ENCODE measurements around the gene GLOD4. TPM values are rescaled to one million over a fixed set of nuclear protein-coding genes. Genes with fewer than 3 reads are reported as not detected.

The GLOD4 gene
- total and polyA plus RNA-seq, 2 donors (not counting 1 experiment from before 2014, with no cell fraction given), result 31.7 to 62.8 TPM

GRCh38 chr17:720706-721539, 61.2 kb downstream of the GLOD4 start:
- H4K20me1 ChIP-seq (ENCODE audit: control insufficient read depth, extremely low read depth, insufficient read depth, low read length), result no peaks in the 10 kb centered on the region
- H3K9me3 ChIP-seq (ENCODE audit: control insufficient read depth, insufficient read depth, low read depth, low read length), result no peaks in the 10 kb centered on the region
- no peaks in the 10 kb centered on the region for H3K36me3 ChIP-seq (ENCODE audit: control insufficient read depth, insufficient read depth, low read length)
- H3K27ac ChIP-seq (ENCODE audit: insufficient read depth, low read length), result no peak overlapping the region
- no peak for DNase-seq (ENCODE audit: low read depth in 2 of 2)
- no peaks in the 10 kb centered on the region for H3K79me2 ChIP-seq (ENCODE audit: control insufficient read depth, insufficient read depth, low read length)
- TF ChIP-seq EZH2 (IDR thresholded peaks at IDR 0.05; ENCODE audit: low read length, missing control alignments) (no peak), CTCF (conservative IDR thresholded peaks at IDR 0.05 in 1 of 2, IDR thresholded peaks at IDR 0.05 in 1 of 2; ENCODE audit: low read depth in 1 of 2, low read length in 2 of 2) (no peak)
- H2AFZ ChIP-seq (ENCODE audit: low read length), result no peak overlapping the region
- H3K4me2 ChIP-seq (ENCODE audit: extremely low read depth, insufficient read depth, low read length), result no peak overlapping the region
- H3K9ac ChIP-seq (ENCODE audit: insufficient read depth, low read length), result no peak overlapping the region
- H3K27me3 ChIP-seq (ENCODE audit: control insufficient read depth, insufficient read depth, low read length), result no peaks in the 10 kb centered on the region
- H3K4me1 ChIP-seq (ENCODE audit: control insufficient read depth, extremely low read depth, insufficient read depth, low read length), result no peaks in the 10 kb centered on the region
- H3K4me3 ChIP-seq (replicated peaks in 1 of 4; ENCODE audit: control extremely low read depth in 1 of 4, insufficient read depth in 1 of 4, low read depth in 3 of 4, low read length in 4 of 4), result no peak overlapping the region

- Histone ChIP-seq H3K9me3 (ENCODE audit: control insufficient read depth, insufficient read depth, low read depth, low read length) (no peaks in the 10 kb centered on the region), H3K9ac (ENCODE audit: insufficient read depth, low read length) (no peak overlapping the region), H4K20me1 (ENCODE audit: control insufficient read depth, extremely low read depth, insufficient read depth, low read length) (no peaks in the 10 kb centered on the region), H3K4me1 (ENCODE audit: control insufficient read depth, extremely low read depth, insufficient read depth, low read length) (peaks cover 3% of the 10 kb centered on the region), H3K4me2 (ENCODE audit: extremely low read depth, insufficient read depth, low read length) (no peak overlapping the region), H3K4me3 (replicated peaks in 1 of 4; ENCODE audit: control extremely low read depth in 1 of 4, insufficient read depth in 1 of 4, low read depth in 3 of 4, low read length in 4 of 4) (no peak overlapping the region), H3K79me2 (ENCODE audit: control insufficient read depth, insufficient read depth, low read length) (peaks cover 15% of the 10 kb centered on the region), H2AFZ (ENCODE audit: low read length) (no peak overlapping the region), H3K36me3 (ENCODE audit: control insufficient read depth, insufficient read depth, low read length) (no peaks in the 10 kb centered on the region), H3K27me3 (ENCODE audit: control insufficient read depth, insufficient read depth, low read length) (no peaks in the 10 kb centered on the region), H3K27ac (ENCODE audit: insufficient read depth, low read length) (no peak overlapping the region)
- no peak for TF ChIP-seq EZH2 (IDR thresholded peaks at IDR 0.05; ENCODE audit: low read length, missing control alignments)
- no peak for TF ChIP-seq CTCF (conservative IDR thresholded peaks at IDR 0.05 in 1 of 2, IDR thresholded peaks at IDR 0.05 in 1 of 2; ENCODE audit: low read depth in 1 of 2, low read length in 2 of 2)
- DNase-seq (ENCODE audit: low read depth in 2 of 2), result no peak
Measured at GRCh38 chr17:718075-718474, 64.0 kb downstream of the GLOD4 start.

Other genes starting within 250 kb of the GLOD4 start
- gene VPS53, start 67.4 kb downstream of the GLOD4 start, total RNA-seq, result 10.8 and 14.7 TPM in 2 replicates
- gene VPS53, start 67.4 kb downstream of the GLOD4 start, polyA plus RNA-seq, result 32.8 and 41.3 TPM in 2 replicates
- 7.6 and 16.4 TPM in 2 replicates for gene TLCD3A, start 49.7 kb downstream of the GLOD4 start, total RNA-seq
- gene TLCD3A, start 49.7 kb downstream of the GLOD4 start, polyA plus RNA-seq, result 38.2 and 54.7 TPM in 2 replicates
- gene GEMIN4, start 30.0 kb downstream of the GLOD4 start, total RNA-seq, result 7.4 and 10.0 TPM in 2 replicates
- 9.3 and 14.2 TPM in 2 replicates for gene GEMIN4, start 30.0 kb downstream of the GLOD4 start, polyA plus RNA-seq
- gene MRM3, start 73 bp upstream of the GLOD4 start, total RNA-seq, result 17.5 and 21.1 TPM in 2 replicates
- 10.4 and 12.7 TPM in 2 replicates for gene MRM3, start 73 bp upstream of the GLOD4 start, polyA plus RNA-seq
- gene NXN, start 197.5 kb upstream of the GLOD4 start, total RNA-seq, result 48.0 and 53.8 TPM in 2 replicates
- gene NXN, start 197.5 kb upstream of the GLOD4 start, polyA plus RNA-seq, result 38.5 and 75.6 TPM in 2 replicates
- 10.5 and 13.4 TPM in 2 replicates for gene TIMM22, start 214.8 kb upstream of the GLOD4 start, total RNA-seq
- gene TIMM22, start 214.8 kb upstream of the GLOD4 start, polyA plus RNA-seq, result 17.4 and 21.9 TPM in 2 replicates

Data from fibroblast of lung (primary cell).